Measurements from ENCODE around the gene DDX4.

DDX4 gene

DNA sequence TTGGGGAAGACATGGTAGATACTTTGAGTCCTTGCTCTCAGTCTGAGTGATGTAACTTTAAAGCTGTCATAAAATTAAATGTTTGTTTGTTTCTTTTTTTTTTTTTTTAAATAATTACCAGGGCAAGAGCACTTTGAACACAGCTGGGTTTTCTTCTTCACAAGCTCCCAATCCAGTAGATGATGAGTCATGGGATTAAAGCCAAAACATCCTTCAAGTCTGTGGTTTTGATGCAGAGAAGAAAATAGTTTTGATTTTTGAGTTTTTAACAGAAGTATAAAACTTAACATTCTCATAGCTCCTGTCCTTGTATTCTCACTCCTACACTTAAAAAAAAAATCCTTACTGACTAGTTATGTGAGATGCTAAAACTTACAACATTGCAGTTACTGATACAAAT lies 78.5 kb downstream of the DDX4 start:
- no peak for DNase-seq (ENCODE audit: extremely low spot score)
- TF ChIP-seq, protein P1, sequence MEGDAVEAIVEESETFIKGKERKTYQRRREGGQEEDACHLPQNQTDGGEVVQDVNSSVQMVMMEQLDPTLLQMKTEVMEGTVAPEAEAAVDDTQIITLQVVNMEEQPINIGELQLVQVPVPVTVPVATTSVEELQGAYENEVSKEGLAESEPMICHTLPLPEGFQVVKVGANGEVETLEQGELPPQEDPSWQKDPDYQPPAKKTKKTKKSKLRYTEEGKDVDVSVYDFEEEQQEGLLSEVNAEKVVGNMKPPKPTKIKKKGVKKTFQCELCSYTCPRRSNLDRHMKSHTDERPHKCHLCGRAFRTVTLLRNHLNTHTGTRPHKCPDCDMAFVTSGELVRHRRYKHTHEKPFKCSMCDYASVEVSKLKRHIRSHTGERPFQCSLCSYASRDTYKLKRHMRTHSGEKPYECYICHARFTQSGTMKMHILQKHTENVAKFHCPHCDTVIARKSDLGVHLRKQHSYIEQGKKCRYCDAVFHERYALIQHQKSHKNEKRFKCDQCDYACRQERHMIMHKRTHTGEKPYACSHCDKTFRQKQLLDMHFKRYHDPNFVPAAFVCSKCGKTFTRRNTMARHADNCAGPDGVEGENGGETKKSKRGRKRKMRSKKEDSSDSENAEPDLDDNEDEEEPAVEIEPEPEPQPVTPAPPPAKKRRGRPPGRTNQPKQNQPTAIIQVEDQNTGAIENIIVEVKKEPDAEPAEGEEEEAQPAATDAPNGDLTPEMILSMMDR (IDR thresholded peaks at IDR 0.05; ENCODE audit: control extremely low read depth, extremely low read depth, low read depth, missing control alignments) = no peak
- ChIA-PET POLR2A (no interaction called here), CTCF (no interaction called here)

DNA sequence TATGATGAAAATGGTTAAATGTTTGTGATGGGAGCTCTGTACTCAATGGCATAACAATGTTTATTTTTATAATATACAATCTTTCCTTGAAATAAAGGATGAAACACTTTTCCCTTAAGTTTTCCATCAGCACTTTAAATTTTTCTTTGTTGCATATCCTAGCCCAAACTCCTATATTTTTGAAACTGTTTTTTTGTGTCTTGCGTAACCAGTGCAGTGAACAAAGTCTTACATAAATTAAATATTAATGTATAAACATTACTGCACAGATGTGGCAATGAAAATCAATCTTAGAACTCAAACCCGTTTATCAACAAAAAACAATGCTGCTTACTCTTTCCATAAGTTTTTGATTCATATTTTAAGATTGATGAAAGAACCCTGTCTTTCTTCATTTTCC lies 79.2 kb downstream of the DDX4 start:
- POLR2A ChIA-PET = no interaction called here
- no peak for DNase-seq (ENCODE audit: extremely low spot score)
- TF ChIP-seq, protein P1 (IDR thresholded peaks at IDR 0.05; ENCODE audit: control extremely low read depth, extremely low read depth, low read depth, missing control alignments) = no peak
- CTCF ChIA-PET = no interaction called here

DNA sequence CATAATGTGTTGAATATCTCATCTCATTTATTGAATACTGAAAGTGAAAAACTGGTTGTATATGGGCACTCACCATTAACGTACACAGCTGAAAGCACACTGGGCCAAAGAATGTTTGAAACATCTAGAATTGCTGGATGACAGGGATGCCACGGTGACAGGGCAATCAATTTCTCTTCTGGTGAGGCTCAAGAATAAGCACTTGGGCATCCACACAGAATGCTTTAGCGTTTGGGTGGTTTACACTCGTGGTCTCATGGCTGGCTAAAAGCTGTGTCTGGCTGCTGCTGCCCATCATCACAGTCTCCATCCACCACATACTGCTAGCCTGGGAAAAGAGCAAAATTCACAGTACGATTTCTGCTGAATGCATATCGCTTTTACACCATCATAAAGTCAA lies 82.6 kb downstream of the DDX4 start:
- TF ChIP-seq, protein P1 (IDR thresholded peaks at IDR 0.05; ENCODE audit: control extremely low read depth, extremely low read depth, low read depth, missing control alignments) = no peak
- ChIA-PET CTCF (interaction anchor here (1.4 kb wide), 1 partner anchor 10 kb away, joined by 4 read pairs; no protein-coding TSS in a partner anchor), POLR2A (no interaction called here)
- no peak for DNase-seq (ENCODE audit: extremely low spot score)

DNA sequence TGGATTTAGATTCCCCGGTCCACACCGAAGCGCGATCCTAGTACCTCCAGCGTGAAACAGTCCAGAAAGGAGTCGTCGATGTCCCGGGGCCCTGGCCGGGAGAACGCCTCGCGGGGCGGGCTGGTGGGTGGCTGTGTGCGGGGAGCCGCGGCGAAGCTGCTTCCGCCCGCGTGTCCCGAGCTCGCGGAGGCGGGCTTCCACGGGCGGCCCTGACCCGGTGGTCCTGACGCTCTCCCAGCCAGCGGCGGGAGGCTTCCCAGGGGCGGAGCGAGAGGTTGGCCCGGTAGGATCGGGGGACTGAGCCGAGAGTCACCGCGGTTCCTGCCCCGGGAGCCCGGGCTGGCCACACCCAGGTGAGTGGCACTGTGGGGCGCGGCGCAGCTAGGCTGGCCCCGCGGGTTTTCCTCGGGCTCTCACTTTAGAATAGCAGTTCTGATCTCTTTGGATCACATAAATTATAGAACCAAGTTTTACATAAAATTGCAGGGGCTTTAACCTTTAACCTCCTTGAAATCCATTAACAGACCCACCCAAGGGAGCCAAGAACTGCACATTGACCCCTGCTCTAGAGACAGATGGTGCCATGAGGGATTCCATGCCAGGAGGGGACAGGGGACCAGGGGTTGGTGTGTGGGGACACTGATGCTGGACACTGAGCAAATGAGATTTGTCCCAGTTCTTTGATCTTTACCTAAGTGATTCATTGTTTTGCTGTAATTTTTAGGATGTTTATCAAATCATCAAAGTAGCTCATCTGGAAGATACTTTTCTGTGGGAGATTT lies 84.1 kb downstream of the DDX4 start:
- TF ChIP-seq, protein P1 (IDR thresholded peaks at IDR 0.05; ENCODE audit: control extremely low read depth, extremely low read depth, low read depth, missing control alignments) = no peak
- ChIA-PET POLR2A (no interaction called here), CTCF (no interaction called here)
- peak; percentile 13 for DNase-seq (ENCODE audit: extremely low spot score)

DNA sequence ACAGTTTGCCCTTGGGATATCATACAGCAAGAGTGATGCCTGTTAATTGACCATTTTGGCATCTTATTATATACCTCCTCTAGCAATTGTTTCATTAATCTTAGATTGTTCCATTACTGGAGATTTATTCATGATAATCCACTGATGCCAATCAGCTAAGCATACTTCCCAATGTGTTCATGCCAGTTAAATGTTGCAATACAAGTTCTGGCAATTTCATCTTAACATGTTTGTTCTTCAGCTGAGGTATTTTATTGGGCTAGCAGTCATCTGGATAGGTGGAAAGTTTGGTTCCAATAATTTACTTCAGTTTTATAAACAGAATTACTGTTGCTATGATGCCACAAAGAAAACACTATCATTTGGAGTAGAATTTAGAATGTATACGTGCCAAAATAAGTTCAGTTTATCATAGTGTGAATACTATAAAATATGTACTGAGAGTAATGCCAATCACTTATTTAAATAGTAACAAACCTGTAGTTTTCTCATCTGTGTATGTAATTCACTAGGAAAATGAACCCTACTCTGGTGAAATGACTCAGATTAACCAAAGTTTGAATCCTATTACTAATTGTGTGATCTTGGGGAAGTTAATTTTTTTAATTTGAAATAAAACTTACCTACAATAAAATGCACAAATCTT lies 85.4 kb downstream of the DDX4 start:
- ChIA-PET CTCF (no interaction called here), POLR2A (no interaction called here)
- TF ChIP-seq, protein P1 (IDR thresholded peaks at IDR 0.05; ENCODE audit: control extremely low read depth, extremely low read depth, low read depth, missing control alignments) = no peak
- no peak for DNase-seq (ENCODE audit: extremely low spot score)

DNA sequence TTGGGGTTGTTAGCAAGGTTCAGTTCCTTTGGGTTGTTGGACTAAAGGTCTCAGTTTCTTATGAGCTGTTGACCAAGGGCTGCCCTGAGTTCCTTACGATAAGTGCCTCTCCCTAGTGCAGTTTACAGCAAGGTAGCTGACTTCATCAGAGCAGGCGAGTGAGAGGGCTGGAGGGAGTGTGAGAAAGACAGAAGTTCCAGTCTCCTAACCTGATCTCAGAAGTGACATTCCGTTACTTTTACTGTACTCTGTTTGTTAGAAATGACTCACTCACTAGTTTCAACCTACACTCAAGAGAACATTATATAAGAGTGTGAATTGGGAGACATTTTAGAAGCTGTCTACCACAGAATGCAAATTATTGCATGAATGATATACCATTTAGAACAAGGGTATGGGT lies 92.1 kb downstream of the DDX4 start:
- POLR2A ChIA-PET = no interaction called here
- TF ChIP-seq, protein P1 (IDR thresholded peaks at IDR 0.05; ENCODE audit: control extremely low read depth, extremely low read depth, low read depth, missing control alignments) = no peak
- DNase-seq (ENCODE audit: extremely low spot score) = no peak
- CTCF ChIA-PET = interaction anchor here (0.7 kb wide), 1 partner anchor 9 kb away, joined by 4 read pairs; no protein-coding TSS in a partner anchor
